ENCODE measurements around the gene FPGT. TPM values are rescaled to one million over a fixed set of nuclear protein-coding genes. Genes with fewer than 3 reads are reported as not detected.

The FPGT gene
- total and polyA plus RNA-seq, 10 donors, result 3.6 to 28.0 (median 15.0) TPM

DNA sequence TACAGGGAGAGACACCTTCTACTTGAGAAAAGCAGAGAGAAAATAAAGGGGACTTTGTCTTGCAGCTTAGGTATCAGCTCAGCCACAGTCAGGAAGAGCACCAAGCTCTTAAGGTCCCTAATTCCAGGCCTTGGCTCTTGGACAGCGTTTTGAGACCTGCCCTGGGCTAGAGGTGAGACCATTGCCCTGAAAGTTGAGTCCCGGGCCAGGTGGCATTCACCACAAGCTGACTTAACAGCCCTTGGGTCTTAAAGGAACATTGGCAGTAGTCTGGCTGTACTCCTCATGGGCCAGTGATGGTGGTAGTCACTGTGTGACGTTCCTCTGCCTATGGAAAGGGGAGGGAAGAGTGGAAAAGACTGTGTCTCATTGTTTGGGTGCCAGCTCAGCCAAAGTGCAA, 25.4 kb downstream of the FPGT start:
- H3K36me3 ChIP-seq, result no peaks in the 10 kb centered on the region
- TF ChIP-seq POLR2A (IDR thresholded peaks at IDR 0.05) (no peak), POLR2AphosphoS5 (IDR thresholded peaks at IDR 0.05) (no peak)
- TF ChIP-seq, protein P1, sequence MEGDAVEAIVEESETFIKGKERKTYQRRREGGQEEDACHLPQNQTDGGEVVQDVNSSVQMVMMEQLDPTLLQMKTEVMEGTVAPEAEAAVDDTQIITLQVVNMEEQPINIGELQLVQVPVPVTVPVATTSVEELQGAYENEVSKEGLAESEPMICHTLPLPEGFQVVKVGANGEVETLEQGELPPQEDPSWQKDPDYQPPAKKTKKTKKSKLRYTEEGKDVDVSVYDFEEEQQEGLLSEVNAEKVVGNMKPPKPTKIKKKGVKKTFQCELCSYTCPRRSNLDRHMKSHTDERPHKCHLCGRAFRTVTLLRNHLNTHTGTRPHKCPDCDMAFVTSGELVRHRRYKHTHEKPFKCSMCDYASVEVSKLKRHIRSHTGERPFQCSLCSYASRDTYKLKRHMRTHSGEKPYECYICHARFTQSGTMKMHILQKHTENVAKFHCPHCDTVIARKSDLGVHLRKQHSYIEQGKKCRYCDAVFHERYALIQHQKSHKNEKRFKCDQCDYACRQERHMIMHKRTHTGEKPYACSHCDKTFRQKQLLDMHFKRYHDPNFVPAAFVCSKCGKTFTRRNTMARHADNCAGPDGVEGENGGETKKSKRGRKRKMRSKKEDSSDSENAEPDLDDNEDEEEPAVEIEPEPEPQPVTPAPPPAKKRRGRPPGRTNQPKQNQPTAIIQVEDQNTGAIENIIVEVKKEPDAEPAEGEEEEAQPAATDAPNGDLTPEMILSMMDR (IDR thresholded peaks at IDR 0.05 in 8 of 11, conservative IDR thresholded peaks at IDR 0.05 in 3 of 11), result no peak
- intact Hi-C loops (cut with DNase I; ENCODE audit: low total_unique reads), result no loop called here
- DNase-seq, result no peak
- H3K4me1 ChIP-seq, result no peaks in the 10 kb centered on the region
- no peak overlapping the region for H3K27ac ChIP-seq
- no peaks in the 10 kb centered on the region for H3K27me3 ChIP-seq (replicated peaks in 1 of 7)
- peaks cover 2 to 59% (median 42%) of the 10 kb centered on the region in 8 donors for H3K9me3 ChIP-seq
- no peak overlapping the region for H3K4me3 ChIP-seq
- WGBS, 5 donors, result 69 to 82% (median 73%) methylated on average over 3 of the region's 3 CpGs

DNA sequence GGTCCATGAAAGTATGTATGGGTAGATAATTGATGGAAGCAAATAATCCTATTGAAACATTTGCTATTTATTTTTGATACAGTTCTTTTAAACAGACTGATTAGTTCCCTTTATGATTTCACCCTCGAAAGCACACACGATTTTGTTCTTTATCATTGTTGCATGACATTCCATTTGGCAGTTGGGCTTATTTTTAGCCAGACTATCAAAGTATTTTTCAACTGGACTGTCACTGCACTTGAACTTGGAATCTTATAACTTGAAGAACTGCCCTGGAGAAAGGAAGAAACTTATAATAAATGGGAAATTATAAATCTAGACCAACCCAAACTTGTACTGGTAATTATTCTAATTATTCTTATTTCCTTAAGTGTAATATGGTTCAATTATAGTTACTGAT, 37.1 kb downstream of the FPGT start, which contains the start of gene TNNI3K:
TNNI3K (plus strand) TSS at position 235 of the 400 bp plus-strand sequence; CDS start at position 300, 65 bp downstream.
- TF ChIP-seq POLR2A (IDR thresholded peaks at IDR 0.05), result no peak
- TF ChIP-seq, protein P1 (IDR thresholded peaks at IDR 0.05 in 8 of 11, conservative IDR thresholded peaks at IDR 0.05 in 3 of 11), result no peak
- no peak for TF ChIP-seq POLR2AphosphoS5 (IDR thresholded peaks at IDR 0.05)
- H3K9me3 ChIP-seq, result peaks cover 0 to 5% (median 3%) of the 10 kb centered on the region in 8 donors
- H3K36me3 ChIP-seq, result no peaks in the 10 kb centered on the region
- H3K27ac ChIP-seq, result no peak within 1 kb of the TSS
- intact Hi-C loops (cut with DNase I; ENCODE audit: low total_unique reads), result no loop called here
- H3K27me3 ChIP-seq (replicated peaks in 1 of 7), result no peaks in the 10 kb centered on the region
- 60 to 76% (median 70%) methylated on average over 2 of the region's 2 CpGs for WGBS, 5 donors
- no peak for DNase-seq
- H3K4me3 ChIP-seq, result no peak within 1 kb of the TSS
- H3K4me1 ChIP-seq, result no peaks in the 10 kb centered on the region

- H3K4me3 ChIP-seq, result no peak overlapping the region
- 91 to 96% (median 94%) methylated on average over 3 of the region's 3 CpGs for WGBS, 5 donors
- H3K27ac ChIP-seq, result no peak overlapping the region
- TF ChIP-seq POLR2A (IDR thresholded peaks at IDR 0.05) (no peak), POLR2AphosphoS5 (IDR thresholded peaks at IDR 0.05) (no peak)
- TF ChIP-seq, protein P1 (IDR thresholded peaks at IDR 0.05 in 8 of 11, conservative IDR thresholded peaks at IDR 0.05 in 3 of 11), result no peak
- H3K4me1 ChIP-seq, result no peaks in the 10 kb centered on the region
- intact Hi-C loops (cut with DNase I; ENCODE audit: low total_unique reads), result no loop called here
- H3K36me3 ChIP-seq, result no peaks in the 10 kb centered on the region
- H3K9me3 ChIP-seq, result peaks cover 0 to 3% (median 0%) of the 10 kb centered on the region in 8 donors
- DNase-seq, result no peak
- no peaks in the 10 kb centered on the region for H3K27me3 ChIP-seq (replicated peaks in 1 of 7)
These were observed 38.4 kb downstream of the FPGT start for GRCh38 chr1:74236440-74236839.

GRCh38 chr1:74237035-74237434, 39.0 kb downstream of the FPGT start:
- Histone ChIP-seq H3K27ac (no peak overlapping the region), H3K4me3 (no peak overlapping the region), H3K4me1 (no peaks in the 10 kb centered on the region), H3K27me3 (replicated peaks in 1 of 7) (no peaks in the 10 kb centered on the region), H3K36me3 (no peaks in the 10 kb centered on the region), H3K9me3 (peaks cover 0 to 3% (median 0%) of the 10 kb centered on the region in 8 donors)
- 70 to 85% (median 75%) methylated on average over 1 of the region's 1 CpG for WGBS, 5 donors
- TF ChIP-seq POLR2A (IDR thresholded peaks at IDR 0.05) (no peak), POLR2AphosphoS5 (IDR thresholded peaks at IDR 0.05) (no peak)
- TF ChIP-seq, protein P1 (IDR thresholded peaks at IDR 0.05 in 8 of 11, conservative IDR thresholded peaks at IDR 0.05 in 3 of 11), result no peak
- intact Hi-C loops (cut with DNase I; ENCODE audit: low total_unique reads), result no loop called here
- DNase-seq, result no peak
